COLO668 (cell line): ENCODE data around the gene SH3BGRL2.
"Not testable (repeated sequence)": the region's sequence is repeated elsewhere in the genome, so short reads cannot be mapped to it uniquely, and the experiment has no call there.

ENCODE experiments used
- DNase-seq: peaks from one replicate; lab custom pipeline; 2025; ENCODE audit not compliant: unreplicated experiment; lab: John Stamatoyannopoulos, UW

Gene SH3BGRL2

DNA sequence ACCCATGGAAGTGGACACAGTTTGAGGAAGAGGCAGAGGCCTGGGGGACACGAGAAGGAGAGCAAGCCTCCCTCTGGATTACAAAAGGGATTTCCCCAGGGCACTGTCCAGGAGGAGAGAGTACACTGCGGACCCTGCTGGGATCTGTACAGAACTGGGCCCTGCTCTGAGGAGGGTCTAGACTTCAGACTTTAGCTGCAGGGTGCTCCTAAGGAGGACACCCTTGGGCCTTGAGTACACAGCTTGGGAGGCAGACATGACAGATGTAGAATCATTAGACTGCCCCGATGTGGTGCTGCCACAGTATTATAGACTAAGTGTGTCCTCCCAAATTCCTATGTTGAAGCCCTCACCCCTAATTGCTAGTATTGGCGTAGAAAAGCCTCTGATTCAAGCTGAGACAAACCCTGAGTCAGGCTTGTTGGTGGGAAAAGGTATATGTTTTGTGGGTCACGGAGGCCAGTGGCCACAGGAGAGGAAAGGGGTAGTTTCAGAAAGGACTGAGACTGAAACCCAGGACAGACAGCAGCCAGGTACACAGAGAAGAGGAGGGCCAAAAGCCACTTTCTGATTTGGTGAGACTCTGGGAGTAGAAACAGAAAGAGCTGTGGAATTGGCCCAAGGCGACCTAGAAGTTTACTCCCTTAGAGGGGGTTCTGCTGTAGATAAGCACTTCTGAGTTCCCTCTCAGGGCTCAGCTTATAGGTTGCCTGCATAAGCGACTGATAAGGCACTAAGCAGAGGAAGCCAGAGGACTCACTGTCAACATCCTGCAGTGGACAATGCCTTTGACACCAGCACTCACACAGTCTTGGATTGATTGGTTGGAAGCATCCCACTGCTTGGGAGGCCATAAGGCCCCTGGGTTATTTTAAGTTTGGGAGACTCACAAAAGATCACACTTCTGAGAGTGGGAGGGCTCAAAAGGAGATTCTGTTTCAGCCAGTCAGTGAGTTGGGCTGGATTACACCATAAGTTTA lies 16.5 kb upstream of the SH3BGRL2 start:
- DNase-seq = no peak

DNA sequence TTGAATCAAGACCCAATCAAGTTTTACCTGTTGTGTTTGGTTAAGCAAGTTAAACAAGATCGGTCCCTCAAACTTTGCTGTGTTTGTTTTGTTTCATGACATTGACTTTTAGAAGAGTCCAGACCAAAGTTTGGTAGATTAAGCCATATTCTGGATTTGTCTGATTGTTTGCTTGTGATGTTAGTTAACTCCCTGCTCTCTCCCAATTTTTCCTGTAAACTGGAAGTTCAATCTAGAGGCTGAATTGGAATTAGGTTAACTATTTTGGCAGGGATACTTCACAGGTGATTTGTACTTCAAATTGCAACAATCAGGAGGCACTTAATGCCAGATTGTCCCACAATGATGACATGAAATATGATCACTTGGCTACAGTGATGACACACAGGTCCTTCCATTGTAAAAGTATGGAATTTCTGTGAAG lies 13.6 kb upstream of the SH3BGRL2 start:
- no peak for DNase-seq

DNA sequence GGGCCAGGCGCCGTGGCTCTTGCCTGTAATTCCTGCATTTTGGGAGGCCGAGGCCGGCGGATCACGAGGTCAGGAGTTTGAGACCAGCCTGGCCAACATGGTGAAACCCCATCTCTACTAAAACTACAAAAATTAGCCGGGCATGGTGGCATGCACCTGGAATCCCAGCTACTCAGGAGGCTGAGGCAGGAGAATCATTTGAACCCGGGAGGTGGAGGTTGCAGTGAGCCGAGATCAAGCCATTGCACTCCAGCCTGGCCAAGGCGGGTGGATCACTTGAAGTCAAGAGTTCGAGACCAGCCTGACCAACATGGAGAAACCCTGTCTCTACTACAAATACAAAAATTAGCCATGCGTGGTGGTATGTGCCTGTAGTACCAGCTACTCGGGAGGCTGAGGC lies 12.7 kb upstream of the SH3BGRL2 start:
- DNase-seq = not testable (repeated sequence)

- DNase-seq = no peak
Measured at GRCh38 chr6:79621579-79621978, 9.6 kb upstream of the SH3BGRL2 start.

DNA sequence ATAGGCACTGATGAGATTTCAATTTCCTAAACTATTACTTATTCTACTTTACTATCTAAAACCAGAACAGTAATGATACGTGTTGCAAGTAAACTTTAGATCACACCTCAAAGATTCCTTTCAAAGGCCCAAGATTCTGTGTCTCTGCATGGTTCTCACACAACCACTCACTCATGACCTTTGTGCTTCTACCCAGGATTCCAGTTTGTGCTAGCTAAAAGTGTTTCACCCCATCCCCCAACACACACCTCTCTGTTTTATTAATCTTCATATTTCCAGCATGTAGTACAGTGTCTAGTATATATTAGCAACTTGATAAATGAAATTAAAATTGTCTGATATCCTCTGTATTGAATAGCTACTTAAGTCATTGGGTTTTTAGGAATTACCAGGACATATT lies 8.8 kb upstream of the SH3BGRL2 start:
- no peak for DNase-seq

- no peak for DNase-seq
Measured at GRCh38 chr6:79623106-79623505, 8.0 kb upstream of the SH3BGRL2 start.

DNA sequence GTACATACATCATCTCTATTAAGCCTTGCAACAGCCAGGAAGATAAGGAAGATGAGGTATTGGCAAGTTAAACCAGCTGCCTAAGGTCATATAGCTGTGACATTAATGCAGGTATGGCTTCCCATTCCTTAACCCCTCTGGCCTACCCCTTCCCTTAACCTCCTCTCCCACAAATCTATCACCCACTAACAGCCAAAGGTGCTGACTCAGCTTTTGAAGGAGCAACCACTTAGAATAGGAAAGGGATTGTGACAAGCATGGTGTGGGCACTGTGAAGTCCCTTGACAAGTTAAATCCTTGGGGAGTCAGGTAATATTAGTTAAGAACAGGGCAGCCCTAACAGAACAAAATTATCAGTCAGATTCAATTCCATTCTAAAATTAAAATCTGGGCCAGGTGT lies 5.4 kb upstream of the SH3BGRL2 start:
- no peak for DNase-seq

- DNase-seq = no peak
Measured at GRCh38 chr6:79626811-79627210, 4.3 kb upstream of the SH3BGRL2 start.

GRCh38 chr6:79627422-79627821 lies 3.7 kb upstream of the SH3BGRL2 start:
- no peak for DNase-seq

DNA sequence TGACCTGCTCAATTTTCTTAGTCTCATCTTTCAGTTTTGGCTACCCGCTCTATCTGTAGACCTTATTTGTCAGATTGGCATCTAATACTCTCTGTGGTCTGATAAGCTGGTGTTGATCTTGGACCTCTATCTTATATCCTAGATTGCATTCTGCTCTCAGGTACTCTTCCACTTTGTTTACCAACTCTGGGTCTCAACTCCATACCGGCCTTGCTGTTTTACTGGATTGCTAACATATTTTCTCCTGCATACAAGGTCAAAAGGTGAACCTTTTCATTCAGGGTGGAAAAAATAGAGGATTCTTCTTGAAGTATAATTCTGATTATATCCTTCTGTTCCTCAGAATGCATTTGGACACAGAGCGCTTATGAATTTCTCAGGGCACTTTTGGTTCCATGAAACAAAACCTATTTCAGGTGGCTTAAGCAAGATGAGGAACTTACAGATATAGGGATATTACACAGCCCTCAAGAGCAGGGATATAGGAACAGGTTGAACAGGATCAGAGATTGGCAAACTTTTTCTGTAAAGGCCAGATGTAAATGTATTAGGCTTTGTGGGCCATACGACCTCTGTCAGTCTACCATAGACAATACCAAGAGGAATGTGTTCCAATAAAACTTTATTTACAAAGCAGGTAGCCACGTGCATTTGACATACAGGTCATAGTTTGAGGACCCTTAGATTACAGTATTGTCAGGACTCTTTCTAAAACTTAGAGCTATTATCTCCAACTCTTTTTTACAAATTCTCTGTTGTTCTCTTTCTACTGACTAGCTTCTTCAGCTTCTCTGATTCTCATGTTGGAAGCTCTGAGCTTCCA lies 2.5 kb upstream of the SH3BGRL2 start:
- DNase-seq = no peak

- DNase-seq = no peak
Measured at GRCh38 chr6:79630380-79630882, 698 bp upstream of the SH3BGRL2 start.

DNA sequence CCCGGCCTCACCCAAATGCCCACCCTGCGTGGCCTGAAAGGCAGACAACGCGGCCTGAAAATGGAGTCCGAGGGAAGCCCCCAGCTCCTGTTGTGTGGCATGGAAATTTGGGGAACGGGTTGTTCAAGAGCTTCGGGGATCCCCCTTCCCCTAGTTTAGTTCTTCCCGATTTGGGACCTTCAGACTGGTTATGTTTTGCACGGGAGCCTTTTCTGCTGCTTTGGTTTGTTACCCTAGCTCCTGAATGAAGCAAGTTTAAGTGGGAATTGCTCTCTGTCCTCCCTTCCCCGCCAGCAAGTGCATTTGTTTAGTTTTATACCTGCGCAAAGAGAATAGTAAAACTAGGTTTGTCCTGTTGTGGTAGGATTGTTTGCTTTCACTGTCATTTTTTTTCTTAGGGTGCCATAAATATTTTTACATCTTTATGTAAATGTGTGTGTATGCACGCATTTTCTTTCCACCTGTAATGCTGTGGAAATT lies 604 bp downstream of the SH3BGRL2 start:
- no peak for DNase-seq

GRCh38 chr6:79632580-79632979 lies 1.5 kb downstream of the SH3BGRL2 start:
- no peak for DNase-seq

DNA sequence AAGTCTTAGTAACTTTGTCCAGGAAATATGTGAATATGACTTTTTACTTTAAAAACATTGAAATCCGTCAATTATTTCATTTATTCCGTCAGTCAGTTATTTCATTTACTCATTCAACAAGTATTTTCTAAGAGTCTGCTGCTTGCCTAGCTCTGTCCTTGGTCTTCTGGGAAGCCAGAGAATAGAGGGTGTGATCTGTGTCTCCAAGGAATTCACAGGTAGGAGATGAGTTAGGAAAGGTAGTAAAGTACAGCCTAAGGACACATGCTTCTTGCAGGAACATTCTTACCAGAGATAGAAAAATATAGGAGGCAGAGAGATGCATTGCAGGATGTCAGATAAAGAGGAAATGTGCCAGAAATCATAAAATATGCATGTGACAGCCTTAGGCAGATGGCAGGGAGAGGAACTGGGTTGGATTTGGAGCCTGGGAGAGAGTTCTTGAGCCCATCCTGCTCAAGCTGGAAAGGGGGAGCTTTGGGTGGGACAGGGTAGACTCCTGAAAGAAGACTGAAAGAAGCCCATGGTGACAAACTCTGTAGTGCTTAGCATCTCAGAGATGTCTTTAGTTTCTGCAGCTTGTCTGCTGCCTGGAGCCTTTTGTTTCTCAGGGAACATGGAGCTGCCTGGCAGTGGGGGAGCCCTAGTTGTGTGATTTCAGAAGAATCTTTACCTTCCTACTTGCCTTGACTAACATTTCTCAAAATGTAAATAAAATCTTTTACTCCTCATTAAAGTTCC lies 3.5 kb downstream of the SH3BGRL2 start:
- DNase-seq = no peak

DNA sequence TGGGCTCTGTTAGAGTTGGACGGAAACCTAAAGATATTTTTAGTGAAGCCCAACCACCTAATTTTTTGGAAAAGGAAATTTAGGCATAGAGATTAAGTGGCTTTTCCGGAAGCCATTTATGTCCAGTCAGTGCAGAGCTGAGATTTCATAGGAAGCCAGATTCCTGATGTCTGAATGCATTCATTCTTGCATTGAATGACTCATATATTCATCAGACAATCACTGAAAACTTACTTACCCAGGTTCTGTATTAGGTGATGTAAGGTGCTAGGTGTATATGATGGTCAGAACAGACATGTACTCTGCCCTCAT lies 4.1 kb downstream of the SH3BGRL2 start:
- no peak for DNase-seq

DNA sequence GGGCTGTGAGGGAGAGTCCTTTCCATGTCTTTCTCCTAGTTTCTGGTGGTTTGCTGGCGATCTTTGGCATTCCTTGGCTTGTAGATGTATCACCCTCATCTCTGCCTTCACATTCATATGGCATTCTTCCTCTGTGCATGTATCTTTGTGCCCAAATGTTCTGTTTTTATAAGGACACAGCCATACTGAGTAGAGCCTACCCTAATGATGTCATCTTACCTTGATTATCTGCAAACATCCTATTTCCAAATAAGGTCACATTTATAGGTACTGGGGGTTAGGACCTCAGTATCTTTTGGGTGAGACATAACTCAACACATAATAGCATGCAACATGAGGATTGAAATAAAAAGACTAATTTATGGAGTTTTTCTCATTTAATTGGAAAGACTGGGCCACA lies 5.5 kb downstream of the SH3BGRL2 start:
- DNase-seq = no peak

- no peak for DNase-seq
Measured at GRCh38 chr6:79640146-79641111, 9.3 kb downstream of the SH3BGRL2 start.

DNA sequence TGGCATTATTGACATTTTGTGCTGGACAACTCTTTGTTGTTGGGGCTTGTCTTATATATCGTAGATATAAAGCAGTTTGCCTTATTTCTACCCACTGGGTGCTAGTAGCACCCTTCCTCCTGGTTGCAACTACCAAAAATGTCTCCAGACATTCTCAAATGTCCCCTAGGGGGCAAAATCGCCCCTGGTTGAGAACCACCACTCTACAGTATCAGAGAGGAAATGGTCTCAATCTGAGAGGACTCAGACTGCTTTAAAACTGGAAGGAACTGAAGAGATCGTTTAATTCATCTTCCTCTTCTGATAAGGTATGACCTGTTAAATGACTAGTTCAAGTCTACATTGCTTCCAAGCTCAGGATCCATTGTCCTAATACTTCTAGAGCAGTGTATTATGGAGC lies 14.9 kb downstream of the SH3BGRL2 start:
- DNase-seq = peak; percentile 2

- no peak for DNase-seq
Measured at GRCh38 chr6:79646561-79646960, 15.4 kb downstream of the SH3BGRL2 start.

DNA sequence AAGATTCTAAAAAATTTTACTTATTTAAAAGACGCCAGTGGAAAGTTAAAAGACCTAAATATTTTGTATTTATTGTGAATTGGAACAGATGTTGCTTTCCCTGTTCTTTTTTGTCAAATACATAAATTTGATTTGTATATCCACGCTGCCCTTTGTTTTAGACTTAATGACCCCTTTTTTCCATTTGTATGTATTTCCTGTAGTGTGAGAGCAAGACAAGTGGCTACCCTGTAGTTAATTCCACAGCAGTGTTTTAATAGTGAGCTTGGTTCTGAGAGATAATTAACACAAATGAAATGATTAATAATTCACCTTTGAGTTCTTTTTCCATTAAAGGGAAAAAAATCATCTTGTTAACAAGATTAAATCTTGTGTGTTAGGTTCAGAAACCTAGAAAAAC lies 16.6 kb downstream of the SH3BGRL2 start:
- DNase-seq = no peak
